Vagina (tissue), 2 donors: ENCODE measurements around the gene DSG2. TPM values are rescaled to one million over a fixed set of nuclear protein-coding genes. Genes with fewer than 3 reads are reported as not detected.

ENCODE experiments used
- DNase-seq, 2 donors: peaks; one replicate each; pipeline ENCODE4 v3.0.0-alpha.2; 2017; ENCODE audit errors: extremely low spot score in 2 of 2
- H3K27ac ChIP-seq: fragments of 200-600 bp; sonication (generic); one replicate; pipeline ENCODE4 v1.5.1; 2019
- H3K27me3 ChIP-seq: fragments of 200-600 bp; sonication (generic); one replicate; pipeline ENCODE4 v1.5.1; 2019
- H3K36me3 ChIP-seq, 2 donors: fragments of 200-600 bp; sonication (generic); one replicate each; pipeline ENCODE4 v1.5.1; 2017 to 2019
- H3K4me1 ChIP-seq: fragments of 200-600 bp; sonication (generic); one replicate; pipeline ENCODE4 v1.5.1; 2019
- H3K4me3 ChIP-seq, 2 donors: fragments of 200-600 bp; sonication (generic); 1 replicate in 1 of 2; 2 replicates in 1 of 2; pipeline ENCODE4 v1.5.1; 2016 to 2019
- H3K9me3 ChIP-seq: fragments of 200-600 bp; sonication (generic); one replicate; pipeline ENCODE4 v1.5.1; 2019
- POLR2A ChIP-seq, 2 donors: fragments of 450-650 bp; IDR thresholded peaks; one replicate each; pipeline ENCODE4 v1.6.1; 2017; ENCODE audit warnings: antibody characterized with exemption in 2 of 2, mild to moderate bottlenecking in 2 of 2, moderate library complexity in 2 of 2
- POLR2AphosphoS5 ChIP-seq, 2 donors: sonication (generic); formaldehyde crosslinking; IDR thresholded peaks; one replicate each; pipeline ENCODE4 v1.9.0; 2017; ENCODE audit warnings: antibody characterized with exemption in 2 of 2, mild to moderate bottlenecking in 2 of 2, low read depth in 1 of 2; ENCODE audit not compliant: insufficient read depth in 1 of 2
- intact Hi-C: fragments of 100-400 bp; cut with DNase I; formaldehyde crosslinking; loops from one replicate; pipeline ENCODE4 v1.15.1; 2023
- total RNA-seq: library from RNA; depleted of rRNA; stranded (reverse); fragments of >200 nt; gene quantifications from one replicate; pipeline ENCODE4 v1.2.3, GENCODE V29; 2016
- TF ChIP-seq, protein P1 (sequence below), 3 experiments: fragments of 450-650 bp in 2 of 3; fragments of 200-600 bp in 1 of 3; sonication (generic) in 1 of 3; IDR thresholded peaks; one replicate each; pipeline ENCODE4 v1.5.1; 2017 to 2019; ENCODE audit warnings: antibody characterized with exemption in 3 of 3, mild to moderate bottlenecking in 2 of 3, moderate library complexity in 2 of 3

DSG2 gene
- total RNA-seq, 1 donor from 2014 or later = 11.8 TPM

DNA sequence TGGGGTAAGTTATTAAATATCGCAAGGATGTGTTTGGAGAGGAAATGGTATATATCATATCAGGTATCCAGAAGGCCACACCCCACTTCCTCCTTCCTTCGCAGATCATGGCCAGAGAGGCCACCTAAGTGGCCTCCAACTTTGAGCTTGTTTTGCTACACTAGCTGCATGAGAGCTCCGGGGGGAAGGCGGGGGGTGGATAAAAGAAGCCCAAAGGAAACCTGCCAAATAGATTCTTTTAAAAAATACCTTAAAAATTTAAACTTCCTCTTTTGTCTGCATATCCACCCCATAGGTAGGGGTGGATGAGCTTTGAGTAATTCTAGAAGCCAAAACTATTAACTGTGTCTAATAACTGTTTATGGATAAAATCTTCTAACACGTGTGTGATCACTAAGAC lies 88.0 kb downstream of the DSG2 start:
- intact Hi-C loops = no loop called here
- TF ChIP-seq POLR2AphosphoS5 (IDR thresholded peaks at IDR 0.05; ENCODE audit: insufficient read depth in 1 of 2, low read depth in 1 of 2) = no peak
- no peak for TF ChIP-seq POLR2A (IDR thresholded peaks at IDR 0.05)
- TF ChIP-seq, protein P1, sequence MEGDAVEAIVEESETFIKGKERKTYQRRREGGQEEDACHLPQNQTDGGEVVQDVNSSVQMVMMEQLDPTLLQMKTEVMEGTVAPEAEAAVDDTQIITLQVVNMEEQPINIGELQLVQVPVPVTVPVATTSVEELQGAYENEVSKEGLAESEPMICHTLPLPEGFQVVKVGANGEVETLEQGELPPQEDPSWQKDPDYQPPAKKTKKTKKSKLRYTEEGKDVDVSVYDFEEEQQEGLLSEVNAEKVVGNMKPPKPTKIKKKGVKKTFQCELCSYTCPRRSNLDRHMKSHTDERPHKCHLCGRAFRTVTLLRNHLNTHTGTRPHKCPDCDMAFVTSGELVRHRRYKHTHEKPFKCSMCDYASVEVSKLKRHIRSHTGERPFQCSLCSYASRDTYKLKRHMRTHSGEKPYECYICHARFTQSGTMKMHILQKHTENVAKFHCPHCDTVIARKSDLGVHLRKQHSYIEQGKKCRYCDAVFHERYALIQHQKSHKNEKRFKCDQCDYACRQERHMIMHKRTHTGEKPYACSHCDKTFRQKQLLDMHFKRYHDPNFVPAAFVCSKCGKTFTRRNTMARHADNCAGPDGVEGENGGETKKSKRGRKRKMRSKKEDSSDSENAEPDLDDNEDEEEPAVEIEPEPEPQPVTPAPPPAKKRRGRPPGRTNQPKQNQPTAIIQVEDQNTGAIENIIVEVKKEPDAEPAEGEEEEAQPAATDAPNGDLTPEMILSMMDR (IDR thresholded peaks at IDR 0.05) = no peak
- Histone ChIP-seq H3K36me3 (no peaks in the 10 kb centered on the region), H3K27ac (no peak overlapping the region), H3K4me1 (no peaks in the 10 kb centered on the region), H3K9me3 (no peaks in the 10 kb centered on the region), H3K27me3 (no peaks in the 10 kb centered on the region), H3K4me3 (no peak overlapping the region)
- DNase-seq = no peak

DNA sequence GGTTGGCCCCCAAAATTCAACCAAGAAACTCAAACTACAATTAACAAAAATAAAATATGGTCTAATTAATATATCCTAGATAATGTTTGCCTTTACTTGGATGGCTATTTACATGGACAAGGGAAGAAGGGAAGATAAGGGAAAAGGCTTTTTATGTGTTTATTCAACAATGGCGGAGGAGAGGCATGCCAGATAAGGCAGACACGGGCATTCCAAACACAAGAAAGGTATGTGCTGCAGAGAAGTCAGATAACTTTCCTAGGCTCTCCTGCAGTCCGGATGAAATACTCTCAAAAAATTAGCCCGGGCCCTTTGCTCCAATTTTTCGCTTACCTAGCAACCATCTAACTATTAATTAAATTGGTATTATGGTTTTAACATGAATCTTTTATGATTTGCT lies 88.6 kb downstream of the DSG2 start:
- no peak for TF ChIP-seq POLR2AphosphoS5 (IDR thresholded peaks at IDR 0.05; ENCODE audit: insufficient read depth in 1 of 2, low read depth in 1 of 2)
- TF ChIP-seq, protein P1 (IDR thresholded peaks at IDR 0.05) = no peak
- TF ChIP-seq POLR2A (IDR thresholded peaks at IDR 0.05) = no peak
- Histone ChIP-seq H3K4me3 (no peak overlapping the region), H3K9me3 (no peaks in the 10 kb centered on the region), H3K27me3 (no peaks in the 10 kb centered on the region), H3K36me3 (no peaks in the 10 kb centered on the region), H3K27ac (no peak overlapping the region), H3K4me1 (no peaks in the 10 kb centered on the region)
- no peak for DNase-seq
- intact Hi-C loops = no loop called here

DNA sequence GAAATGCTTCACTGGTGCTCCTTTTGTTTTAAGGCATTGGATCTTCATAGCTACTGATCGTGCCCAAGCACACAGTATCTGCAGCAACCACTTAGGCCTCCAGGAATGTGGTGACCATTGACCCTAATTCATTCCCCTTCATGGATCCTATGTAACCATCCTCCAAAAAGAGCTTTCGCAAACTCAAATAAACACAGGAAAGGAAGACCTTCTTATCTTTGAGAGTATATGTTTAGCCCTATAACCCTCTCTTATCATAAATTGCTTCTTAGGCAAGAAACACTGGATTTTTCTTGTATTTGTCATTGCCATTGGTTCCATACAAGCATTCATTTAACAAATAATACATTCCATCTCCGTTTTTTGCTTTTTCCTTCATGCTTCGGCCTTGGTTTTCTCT lies 89.6 kb downstream of the DSG2 start:
- no peak for DNase-seq
- Histone ChIP-seq H3K27me3 (no peaks in the 10 kb centered on the region), H3K9me3 (no peaks in the 10 kb centered on the region), H3K4me3 (no peak overlapping the region), H3K4me1 (no peaks in the 10 kb centered on the region), H3K36me3 (no peaks in the 10 kb centered on the region), H3K27ac (no peak overlapping the region)
- intact Hi-C loops = no loop called here
- TF ChIP-seq, protein P1 (IDR thresholded peaks at IDR 0.05) = no peak
- TF ChIP-seq POLR2AphosphoS5 (IDR thresholded peaks at IDR 0.05; ENCODE audit: insufficient read depth in 1 of 2, low read depth in 1 of 2) = no peak
- TF ChIP-seq POLR2A (IDR thresholded peaks at IDR 0.05) = no peak

DNA sequence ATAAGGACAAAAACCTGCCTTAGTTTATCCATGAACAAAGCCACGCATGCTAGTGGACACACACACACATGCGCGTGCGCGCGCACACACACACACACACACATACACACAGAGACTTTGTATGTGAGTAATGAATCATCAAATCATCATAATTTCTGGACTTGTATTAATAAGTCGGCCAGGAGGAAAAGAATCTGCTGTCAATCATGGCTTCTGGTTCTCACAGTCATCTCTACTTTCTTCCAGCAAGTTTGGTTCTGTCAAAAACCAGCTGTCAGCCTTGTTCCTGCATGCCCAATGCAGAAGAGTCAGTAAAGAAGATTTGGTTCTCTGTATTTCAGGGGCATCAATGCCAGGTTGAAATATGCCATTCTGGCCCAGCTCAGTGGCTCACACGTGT lies 92.6 kb downstream of the DSG2 start:
- DNase-seq = no peak
- intact Hi-C loops = no loop called here
- Histone ChIP-seq H3K27ac (no peak overlapping the region), H3K4me3 (no peak overlapping the region), H3K36me3 (no peaks in the 10 kb centered on the region), H3K9me3 (no peaks in the 10 kb centered on the region), H3K27me3 (no peaks in the 10 kb centered on the region), H3K4me1 (no peaks in the 10 kb centered on the region)
- TF ChIP-seq, protein P1 (IDR thresholded peaks at IDR 0.05) = no peak
- no peak for TF ChIP-seq POLR2AphosphoS5 (IDR thresholded peaks at IDR 0.05; ENCODE audit: insufficient read depth in 1 of 2, low read depth in 1 of 2)
- no peak for TF ChIP-seq POLR2A (IDR thresholded peaks at IDR 0.05)

DNA sequence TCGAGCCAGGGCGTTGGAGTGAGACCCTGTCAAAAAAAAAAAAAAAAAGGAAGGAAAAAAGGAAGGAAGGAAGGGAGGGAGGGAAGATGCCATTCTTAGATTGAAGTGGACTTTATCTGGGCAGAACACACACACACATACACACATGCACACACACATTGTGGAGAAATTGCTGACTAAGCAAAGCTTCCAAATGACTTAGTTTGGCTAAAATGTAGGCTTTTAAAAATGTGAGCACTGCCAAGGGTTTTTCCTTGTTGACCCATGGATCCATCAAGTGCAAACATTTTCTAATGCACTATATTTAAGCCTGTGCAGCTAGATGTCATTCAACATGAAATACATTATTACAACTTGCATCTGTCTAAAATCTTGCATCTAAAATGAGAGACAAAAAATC lies 93.1 kb downstream of the DSG2 start:
- intact Hi-C loops = no loop called here
- TF ChIP-seq POLR2AphosphoS5 (IDR thresholded peaks at IDR 0.05; ENCODE audit: insufficient read depth in 1 of 2, low read depth in 1 of 2) (no peak), POLR2A (IDR thresholded peaks at IDR 0.05) (no peak)
- TF ChIP-seq, protein P1 (IDR thresholded peaks at IDR 0.05) = no peak
- no peak overlapping the region for H3K27ac ChIP-seq
- H3K9me3 ChIP-seq = no peaks in the 10 kb centered on the region
- DNase-seq = no peak
- H3K36me3 ChIP-seq = no peaks in the 10 kb centered on the region
- no peaks in the 10 kb centered on the region for H3K4me1 ChIP-seq
- no peak overlapping the region for H3K4me3 ChIP-seq
- no peaks in the 10 kb centered on the region for H3K27me3 ChIP-seq
